PC-3 (cell line): Measurements from ENCODE around the gene TMEM117. TPM values are rescaled to one million over a fixed set of nuclear protein-coding genes. Genes with fewer than 3 reads are reported as not detected.

Experiments
- ATAC-seq: fragments of 200-7000 bp; cut with Tn5 transposase; 2 replicates; pipeline ENCODE4 v1.9.1; 2020; ENCODE audit warnings: mild to moderate bottlenecking, moderate library complexity
- BruUV-seq: library from RNA; stranded (reverse); fragments of 400-500 nt; replicated peaks from 2 replicates; lab custom pipeline; 2021; lab: Mats Ljungman, UMichigan
- CTCF ChIA-PET: fragments of 300-600 bp; sonication (Branson Sonifier 250); formaldehyde crosslinking; loops from one replicate; lab custom pipeline; 2022; ENCODE audit warnings: antibody characterized with exemption; lab: Charles Lee
- POLR2A ChIA-PET: fragments of 300-600 bp; sonication (Branson Sonifier 250); formaldehyde crosslinking; loops from one replicate; lab custom pipeline; 2022; ENCODE audit warnings: antibody characterized with exemption; ENCODE audit not compliant: unreplicated experiment; lab: Charles Lee
- DNase-seq: peaks from one replicate; pipeline ENCODE4 v3.0.0-alpha.2; 2015
- H2AFZ ChIP-seq: fragments of 300-600 bp; sonication (generic); 2 replicates; pipeline ENCODE4 v1.6.0; 2016; ENCODE audit warnings: antibody characterized with exemption, low read length
- H3F3A ChIP-seq: fragments of 300-600 bp; sonication (generic); one replicate; pipeline ENCODE4 v1.6.0; 2017; ENCODE audit warnings: antibody characterized with exemption, low read length, control low read depth, mild to moderate bottlenecking; ENCODE audit not compliant: unreplicated experiment
- H3K27ac ChIP-seq: fragments of 300-600 bp; sonication (generic); 2 replicates; pipeline ENCODE4 v1.5.1; 2016; ENCODE audit warnings: mild to moderate bottlenecking, low read length
- H3K27me3 ChIP-seq: fragments of 300-600 bp; sonication (generic); 2 replicates; pipeline ENCODE4 v1.6.1; 2016; ENCODE audit warnings: low read length, mixed read lengths
- H3K36me3 ChIP-seq: fragments of 300-600 bp; sonication (generic); 2 replicates; pipeline ENCODE4 v1.6.1; 2016; ENCODE audit warnings: low read depth, mixed run types, low read length, mixed read lengths
- H3K4me1 ChIP-seq: fragments of 300-600 bp; sonication (generic); 2 replicates; pipeline ENCODE4 v1.5.1; 2016; ENCODE audit warnings: low read length; ENCODE audit not compliant: insufficient read depth
- H3K4me2 ChIP-seq: fragments of 300-600 bp; sonication (generic); 2 replicates; pipeline ENCODE4 v1.6.0; 2016; ENCODE audit warnings: low read length
- H3K4me3 ChIP-seq: fragments of 300-600 bp; sonication (generic); 2 replicates; pipeline ENCODE4 v1.5.1; 2016; ENCODE audit warnings: mild to moderate bottlenecking, low read length, mixed read lengths
- H3K79me2 ChIP-seq: fragments of 300-600 bp; sonication (generic); 2 replicates; pipeline ENCODE4 v1.6.1; 2017; ENCODE audit warnings: low read length, mixed read lengths
- H3K9ac ChIP-seq: fragments of 300-600 bp; sonication (generic); 2 replicates; pipeline ENCODE4 v1.6.0; 2016; ENCODE audit warnings: mild to moderate bottlenecking, low read length
- H3K9me2 ChIP-seq: fragments of 300-600 bp; sonication (generic); replicated peaks from 2 replicates; pipeline ENCODE4 v1.6.1; 2016; ENCODE audit warnings: mixed run types, low read length, mixed read lengths
- H3K9me3 ChIP-seq: fragments of 300-600 bp; sonication (generic); 2 replicates; pipeline ENCODE4 v1.6.1; 2016; ENCODE audit warnings: low read length, mixed read lengths
- H4K20me1 ChIP-seq: fragments of 300-600 bp; sonication (generic); 2 replicates; pipeline ENCODE4 v1.6.1; 2016; ENCODE audit warnings: low read length, mixed read lengths
- CTCF ChIP-seq: fragments of 300-600 bp; sonication (generic); conservative IDR thresholded peaks from 2 replicates; pipeline ENCODE4 v1.5.1; 2017; ENCODE audit warnings: antibody characterized with exemption, low read depth, mild to moderate bottlenecking, low read length
- EZH2 ChIP-seq: fragments of 300-600 bp; sonication (generic); IDR thresholded peaks from one replicate; pipeline ENCODE4 v1.6.1; 2017; ENCODE audit warnings: antibody characterized with exemption, mild to moderate bottlenecking, low read length; ENCODE audit not compliant: unreplicated experiment
- EZH2phosphoT487 ChIP-seq: fragments of 300-600 bp; sonication (generic); IDR thresholded peaks from 2 replicates; pipeline ENCODE4 v1.6.1; 2018; ENCODE audit warnings: mild to moderate bottlenecking, antibody characterized with exemption, low read length, borderline replicate concordance
- intact Hi-C: fragments of 100-400 bp; cut with micrococcal nuclease; formaldehyde crosslinking; loops from 2 replicates; pipeline ENCODE4 v1.9.0; 2023
- total RNA-seq: library from RNA; depleted of rRNA; stranded (reverse); fragments of >200 nt; gene quantifications from 2 replicates; pipeline ENCODE4 v1.2.3, GENCODE V29; 2014

The TMEM117 gene
- total RNA-seq, 1 experiment from 2014 or later = 9.0 TPM

GRCh38 chr12:44422559-44422958 lies 586.7 kb downstream of the TMEM117 start:
- H3K4me2 ChIP-seq = no peak overlapping the region
- CTCF ChIA-PET = no interaction called here

GRCh38 chr12:44428825-44429224 lies 592.9 kb downstream of the TMEM117 start:
- H3K9me3 ChIP-seq = no peaks in the 10 kb centered on the region
- BruUV-seq = no TSS peak
- H3K36me3 ChIP-seq = no peaks in the 10 kb centered on the region
- DNase-seq = no peak
- no peak overlapping the region for H3K27ac ChIP-seq
- H3K9me2 ChIP-seq = no peaks in the 10 kb centered on the region
- no peak overlapping the region for H3K4me3 ChIP-seq
- H3K4me2 ChIP-seq = no peak overlapping the region
- no peaks in the 10 kb centered on the region for H3K79me2 ChIP-seq
- H3K9ac ChIP-seq = no peak overlapping the region
- H3K4me1 ChIP-seq = no peaks in the 10 kb centered on the region
- no peaks in the 10 kb centered on the region for H3F3A ChIP-seq
- no peaks in the 10 kb centered on the region for H4K20me1 ChIP-seq
- ChIA-PET POLR2A (no interaction called here), CTCF (no interaction called here)
- H3K27me3 ChIP-seq = peaks cover 32% of the 10 kb centered on the region
- intact Hi-C loops = no loop called here
- no peak for ATAC-seq
- no peak overlapping the region for H2AFZ ChIP-seq
- TF ChIP-seq EZH2 (no peak), CTCF (no peak), EZH2phosphoT487 (no peak)

More at GRCh38 chr12:44422559-44422958, 586.7 kb downstream of the TMEM117 start:
- H3K27ac ChIP-seq = no peak overlapping the region
- no peak for TF ChIP-seq CTCF
- no peak for TF ChIP-seq EZH2
- no peak for TF ChIP-seq EZH2phosphoT487
- no peaks in the 10 kb centered on the region for H3K9me2 ChIP-seq
- H3K36me3 ChIP-seq = no peaks in the 10 kb centered on the region
- intact Hi-C loops = no loop called here
- no TSS peak for BruUV-seq
- no peaks in the 10 kb centered on the region for H3K9me3 ChIP-seq
- H3F3A ChIP-seq = no peaks in the 10 kb centered on the region
- no peaks in the 10 kb centered on the region for H3K79me2 ChIP-seq
- no peak for ATAC-seq
- H2AFZ ChIP-seq = no peak overlapping the region
- H3K4me1 ChIP-seq = no peaks in the 10 kb centered on the region
- H3K9ac ChIP-seq = no peak overlapping the region
- no peaks in the 10 kb centered on the region for H4K20me1 ChIP-seq
- POLR2A ChIA-PET = no interaction called here
- DNase-seq = no peak
- no peak overlapping the region for H3K4me3 ChIP-seq
- peaks cover 23% of the 10 kb centered on the region; the same call in 1 of the 2 replicates for H3K27me3 ChIP-seq

GRCh38 chr12:44431647-44432343 lies 595.9 kb downstream of the TMEM117 start:
- Histone ChIP-seq H3K27me3 (peaks cover 24% of the 10 kb centered on the region), H3K9ac (no peak overlapping the region), H3F3A (no peaks in the 10 kb centered on the region), H3K79me2 (no peaks in the 10 kb centered on the region), H3K27ac (no peak overlapping the region), H3K4me2 (no peak overlapping the region), H3K9me3 (no peaks in the 10 kb centered on the region), H3K4me1 (no peaks in the 10 kb centered on the region), H4K20me1 (no peaks in the 10 kb centered on the region), H3K36me3 (no peaks in the 10 kb centered on the region), H3K4me3 (no peak overlapping the region), H3K9me2 (no peaks in the 10 kb centered on the region), H2AFZ (no peak overlapping the region)
- DNase-seq = no peak
- TF ChIP-seq EZH2 (no peak), EZH2phosphoT487 (no peak), CTCF (no peak)
- ChIA-PET POLR2A (no interaction called here), CTCF (no interaction called here)
- BruUV-seq = no TSS peak
- ATAC-seq = no peak
- intact Hi-C loops = no loop called here
